ENCODE results near the gene FBLN2.

Gene FBLN2

DNA sequence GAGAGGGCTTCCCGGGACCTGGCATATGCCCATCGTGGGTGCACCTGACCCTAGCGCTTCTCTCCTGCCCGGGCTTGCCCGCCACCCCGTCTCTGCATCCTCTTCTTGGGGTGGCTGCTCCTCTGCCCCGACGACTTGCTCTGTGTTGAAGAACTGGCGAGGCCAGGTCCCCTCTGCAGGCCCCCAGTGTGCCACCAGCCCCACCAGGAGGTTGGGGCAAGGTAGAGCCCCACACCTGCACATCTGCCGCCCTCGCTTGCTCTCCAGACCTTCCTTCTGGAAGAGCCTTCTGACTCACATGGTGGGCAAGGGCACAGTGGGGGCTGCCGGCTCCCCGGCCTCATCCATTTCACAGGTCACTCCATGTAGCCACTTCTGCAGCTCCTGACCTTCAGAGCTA is 84.3 kb downstream of the FBLN2 start:
- WGBS, 2 donors (ENCODE audit: extremely low coverage in 2 of 2, insufficient read length in 2 of 2, insufficient replicate concordance in 1 of 2) = no CpG with 5 or more reads among the region's 13 CpGs
- Histone ChIP-seq H3K36me3 (replicated peaks in 1 of 2; ENCODE audit: control insufficient read depth in 2 of 2, insufficient read depth in 2 of 2, low read length in 2 of 2) (no peaks in the 10 kb centered on the region), H2BK120ac (ENCODE audit: low read depth, low read length) (no peak overlapping the region), H4K8ac (ENCODE audit: low read depth, low read length) (no peak overlapping the region), H4K91ac (ENCODE audit: low read depth, low read length, poor library complexity) (no peak overlapping the region), H2BK15ac (ENCODE audit: low read length) (no peak overlapping the region), H3K9ac (ENCODE audit: low read depth, low read length, poor library complexity) (no peak overlapping the region), H3K23ac (ENCODE audit: low read depth, low read length, poor library complexity) (no peak overlapping the region), H3K9me3 (replicated peaks in 1 of 2; ENCODE audit: control insufficient read depth in 2 of 2, insufficient read depth in 1 of 2, low read depth in 1 of 2, low read length in 2 of 2) (no peaks in the 10 kb centered on the region), H3K27ac (replicated peaks; ENCODE audit: low read length) (no peak overlapping the region), H3K14ac (ENCODE audit: low read length) (no peak overlapping the region), H3K4ac (ENCODE audit: low read length) (no peak overlapping the region), H2BK5ac (ENCODE audit: low read length) (no peak overlapping the region), H2AFZ (ENCODE audit: low read length) (no peak overlapping the region), H2AK5ac (ENCODE audit: low read depth, low read length) (peak overlapping the region; percentile 51), H3K18ac (ENCODE audit: low read length) (peak overlapping the region; percentile 41), H2BK12ac (ENCODE audit: low read length) (no peak overlapping the region), H3K4me3 (ENCODE audit: low read length in 2 of 2) (no peak overlapping the region), H3K4me2 (ENCODE audit: insufficient read depth, low read length, poor library complexity, severe bottlenecking) (no peak overlapping the region), H3K4me1 (ENCODE audit: control insufficient read depth in 2 of 2, insufficient read depth in 1 of 2, low read depth in 1 of 2, low read length in 2 of 2) (peaks cover 4 to 6% of the 10 kb centered on the region in 2 donors), H3K79me1 (ENCODE audit: low read depth, low read length) (no peaks in the 10 kb centered on the region), H3K27me3 (ENCODE audit: control insufficient read depth in 3 of 3, insufficient read depth in 3 of 3, low read depth in 1 of 3, low read length in 3 of 3) (peaks cover 0 to 3% (median 0%) of the 10 kb centered on the region in 3 experiments)
- DNase-seq (ENCODE audit: low spot score) = no peak

DNA sequence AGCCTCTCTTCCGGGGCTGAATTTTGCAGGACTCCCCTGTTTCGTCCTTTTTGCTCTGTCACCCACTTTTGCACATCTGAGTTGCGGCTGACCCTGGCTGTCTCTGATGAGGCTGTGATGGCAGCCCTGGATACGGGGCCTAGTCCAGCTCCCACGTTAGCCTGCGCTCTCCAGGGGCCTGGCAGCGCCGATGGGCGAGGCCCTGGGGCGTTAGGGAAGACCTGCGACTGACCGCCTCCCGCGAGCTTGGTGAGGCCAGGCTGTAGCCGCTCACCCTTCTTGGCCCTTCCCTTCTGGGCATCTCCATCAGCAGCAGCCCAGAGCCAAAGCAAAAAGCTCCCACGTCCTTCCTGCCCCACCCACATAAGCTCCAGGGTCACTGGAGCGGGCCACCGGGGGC is 85.2 kb downstream of the FBLN2 start:
- no peak overlapping the region for H3K14ac ChIP-seq (ENCODE audit: low read length)
- no peak overlapping the region for H3K4me3 ChIP-seq (ENCODE audit: low read length in 2 of 2)
- no peaks in the 10 kb centered on the region for H3K79me1 ChIP-seq (ENCODE audit: low read depth, low read length)
- no peaks in the 10 kb centered on the region for H3K36me3 ChIP-seq (replicated peaks in 1 of 2; ENCODE audit: control insufficient read depth in 2 of 2, insufficient read depth in 2 of 2, low read length in 2 of 2)
- H2BK15ac ChIP-seq (ENCODE audit: low read length) = peak overlapping the region; percentile 40
- H3K9ac ChIP-seq (ENCODE audit: low read depth, low read length, poor library complexity) = no peak overlapping the region
- H3K4me1 ChIP-seq (ENCODE audit: control insufficient read depth in 2 of 2, insufficient read depth in 1 of 2, low read depth in 1 of 2, low read length in 2 of 2) = peaks cover 4 to 6% of the 10 kb centered on the region in 2 donors
- H2AK5ac ChIP-seq (ENCODE audit: low read depth, low read length) = no peak overlapping the region
- H3K4ac ChIP-seq (ENCODE audit: low read length) = no peak overlapping the region
- DNase-seq (ENCODE audit: low spot score) = no peak
- H3K9me3 ChIP-seq (replicated peaks in 1 of 2; ENCODE audit: control insufficient read depth in 2 of 2, insufficient read depth in 1 of 2, low read depth in 1 of 2, low read length in 2 of 2) = no peaks in the 10 kb centered on the region
- no peak overlapping the region for H3K23ac ChIP-seq (ENCODE audit: low read depth, low read length, poor library complexity)
- peak overlapping the region; percentile 90 for H3K18ac ChIP-seq (ENCODE audit: low read length)
- H3K27ac ChIP-seq (replicated peaks; ENCODE audit: low read length) = no peak overlapping the region
- peaks cover 0 to 3% (median 0%) of the 10 kb centered on the region in 3 experiments for H3K27me3 ChIP-seq (ENCODE audit: control insufficient read depth in 3 of 3, insufficient read depth in 3 of 3, low read depth in 1 of 3, low read length in 3 of 3)
- no CpG with 5 or more reads among the region's 18 CpGs for whole genome bisulfite sequencing, 2 donors (ENCODE audit: extremely low coverage in 2 of 2, insufficient read length in 2 of 2, insufficient replicate concordance in 1 of 2)
- H2AFZ ChIP-seq (ENCODE audit: low read length) = no peak overlapping the region
- no peak overlapping the region for H2BK12ac ChIP-seq (ENCODE audit: low read length)
- H3K4me2 ChIP-seq (ENCODE audit: insufficient read depth, low read length, poor library complexity, severe bottlenecking) = no peak overlapping the region
- H2BK120ac ChIP-seq (ENCODE audit: low read depth, low read length) = peak overlapping the region; percentile 77
- peak overlapping the region; percentile 55 for H2BK5ac ChIP-seq (ENCODE audit: low read length)
- H4K91ac ChIP-seq (ENCODE audit: low read depth, low read length, poor library complexity) = peak overlapping the region; percentile 34
- H4K8ac ChIP-seq (ENCODE audit: low read depth, low read length) = no peak overlapping the region

DNA sequence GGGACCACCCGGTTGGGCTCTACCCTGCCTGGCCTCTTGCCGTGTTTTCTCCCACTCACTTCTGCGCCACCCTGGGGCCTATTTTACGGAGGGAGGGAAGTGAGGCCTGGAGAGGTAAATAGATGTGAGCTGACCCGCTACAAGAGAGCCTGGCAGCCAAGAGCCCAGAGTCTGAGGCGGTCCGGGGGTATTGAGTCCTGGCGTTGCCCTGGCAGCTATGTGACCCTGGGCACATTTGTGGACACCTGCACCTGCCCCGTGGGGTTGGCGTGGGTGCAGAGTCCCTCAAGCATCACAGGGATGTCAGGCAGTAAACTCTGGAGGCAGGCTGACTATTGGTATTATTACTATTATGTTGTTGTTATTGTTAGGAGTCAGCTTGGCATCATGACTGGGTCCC is 85.7 kb downstream of the FBLN2 start:
- peak overlapping the region; percentile 39 for H3K18ac ChIP-seq (ENCODE audit: low read length)
- H3K27ac ChIP-seq (replicated peaks; ENCODE audit: low read length) = no peak overlapping the region
- H2BK12ac ChIP-seq (ENCODE audit: low read length) = no peak overlapping the region
- no peaks in the 10 kb centered on the region for H3K79me1 ChIP-seq (ENCODE audit: low read depth, low read length)
- H3K4me3 ChIP-seq (ENCODE audit: low read length in 2 of 2) = no peak overlapping the region
- peak overlapping the region; percentile 55 for H2BK5ac ChIP-seq (ENCODE audit: low read length)
- H2AFZ ChIP-seq (ENCODE audit: low read length) = no peak overlapping the region
- no peak overlapping the region for H2AK5ac ChIP-seq (ENCODE audit: low read depth, low read length)
- peak overlapping the region; percentile 63 for H3K9ac ChIP-seq (ENCODE audit: low read depth, low read length, poor library complexity)
- H3K27me3 ChIP-seq (ENCODE audit: control insufficient read depth in 3 of 3, insufficient read depth in 3 of 3, low read depth in 1 of 3, low read length in 3 of 3) = peaks cover 0 to 3% (median 0%) of the 10 kb centered on the region in 3 experiments
- WGBS, 2 donors (ENCODE audit: extremely low coverage in 2 of 2, insufficient read length in 2 of 2, insufficient replicate concordance in 1 of 2) = no CpG with 5 or more reads among the region's 10 CpGs
- no peak overlapping the region for H4K8ac ChIP-seq (ENCODE audit: low read depth, low read length)
- H3K4ac ChIP-seq (ENCODE audit: low read length) = no peak overlapping the region
- no peaks in the 10 kb centered on the region for H3K9me3 ChIP-seq (replicated peaks in 1 of 2; ENCODE audit: control insufficient read depth in 2 of 2, insufficient read depth in 1 of 2, low read depth in 1 of 2, low read length in 2 of 2)
- H2BK15ac ChIP-seq (ENCODE audit: low read length) = no peak overlapping the region
- H3K14ac ChIP-seq (ENCODE audit: low read length) = peak overlapping the region; percentile 84
- peaks cover 4 to 6% of the 10 kb centered on the region in 2 donors for H3K4me1 ChIP-seq (ENCODE audit: control insufficient read depth in 2 of 2, insufficient read depth in 1 of 2, low read depth in 1 of 2, low read length in 2 of 2)
- H3K4me2 ChIP-seq (ENCODE audit: insufficient read depth, low read length, poor library complexity, severe bottlenecking) = no peak overlapping the region
- H2BK120ac ChIP-seq (ENCODE audit: low read depth, low read length) = peak overlapping the region; percentile 77
- DNase-seq (ENCODE audit: low spot score) = no peak
- no peaks in the 10 kb centered on the region for H3K36me3 ChIP-seq (replicated peaks in 1 of 2; ENCODE audit: control insufficient read depth in 2 of 2, insufficient read depth in 2 of 2, low read length in 2 of 2)
- no peak overlapping the region for H4K91ac ChIP-seq (ENCODE audit: low read depth, low read length, poor library complexity)
- H3K23ac ChIP-seq (ENCODE audit: low read depth, low read length, poor library complexity) = no peak overlapping the region

DNA sequence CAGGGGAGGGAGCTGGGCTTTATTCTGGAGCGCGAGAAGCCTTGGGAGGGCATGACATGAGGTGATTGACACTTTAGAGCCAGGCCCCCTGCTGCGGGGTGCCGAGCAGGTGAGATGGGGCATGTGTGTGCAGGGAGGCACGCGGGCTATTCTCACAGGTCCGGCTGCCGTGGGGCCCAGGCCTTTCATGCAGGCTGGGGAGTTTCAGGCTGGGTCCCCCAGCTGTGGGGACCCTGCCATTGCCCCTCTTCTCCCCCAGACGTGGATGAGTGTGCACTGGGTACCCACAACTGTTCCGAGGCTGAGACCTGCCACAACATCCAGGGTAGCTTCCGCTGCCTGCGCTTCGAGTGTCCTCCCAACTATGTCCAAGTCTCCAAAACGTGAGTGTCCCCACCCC is 87.3 kb downstream of the FBLN2 start:
- H3K18ac ChIP-seq (ENCODE audit: low read length) = peak overlapping the region; percentile 5
- H2BK5ac ChIP-seq (ENCODE audit: low read length) = no peak overlapping the region
- no peak overlapping the region for H3K4me2 ChIP-seq (ENCODE audit: insufficient read depth, low read length, poor library complexity, severe bottlenecking)
- H3K79me1 ChIP-seq (ENCODE audit: low read depth, low read length) = no peaks in the 10 kb centered on the region
- H3K14ac ChIP-seq (ENCODE audit: low read length) = no peak overlapping the region
- no peak overlapping the region for H2BK15ac ChIP-seq (ENCODE audit: low read length)
- DNase-seq (ENCODE audit: low spot score) = no peak
- H2BK12ac ChIP-seq (ENCODE audit: low read length) = no peak overlapping the region
- H2AFZ ChIP-seq (ENCODE audit: low read length) = no peak overlapping the region
- H2BK120ac ChIP-seq (ENCODE audit: low read depth, low read length) = no peak overlapping the region
- H3K4me1 ChIP-seq (ENCODE audit: control insufficient read depth in 2 of 2, insufficient read depth in 1 of 2, low read depth in 1 of 2, low read length in 2 of 2) = peaks cover 4 to 6% of the 10 kb centered on the region in 2 donors
- no peak overlapping the region for H3K27ac ChIP-seq (replicated peaks; ENCODE audit: low read length)
- H3K4me3 ChIP-seq (ENCODE audit: low read length in 2 of 2) = no peak overlapping the region
- H3K27me3 ChIP-seq (ENCODE audit: control insufficient read depth in 3 of 3, insufficient read depth in 3 of 3, low read depth in 1 of 3, low read length in 3 of 3) = peaks cover 0 to 3% (median 0%) of the 10 kb centered on the region in 3 experiments
- no peak overlapping the region for H4K8ac ChIP-seq (ENCODE audit: low read depth, low read length)
- H4K91ac ChIP-seq (ENCODE audit: low read depth, low read length, poor library complexity) = no peak overlapping the region
- H3K4ac ChIP-seq (ENCODE audit: low read length) = no peak overlapping the region
- no CpG with 5 or more reads among the region's 14 CpGs for WGBS, 2 donors (ENCODE audit: extremely low coverage in 2 of 2, insufficient read length in 2 of 2, insufficient replicate concordance in 1 of 2)
- no peak overlapping the region for H3K23ac ChIP-seq (ENCODE audit: low read depth, low read length, poor library complexity)
- peak overlapping the region; percentile 3 for H3K9ac ChIP-seq (ENCODE audit: low read depth, low read length, poor library complexity)
- H3K9me3 ChIP-seq (replicated peaks in 1 of 2; ENCODE audit: control insufficient read depth in 2 of 2, insufficient read depth in 1 of 2, low read depth in 1 of 2, low read length in 2 of 2) = no peaks in the 10 kb centered on the region
- H2AK5ac ChIP-seq (ENCODE audit: low read depth, low read length) = peak overlapping the region; percentile 22
- no peaks in the 10 kb centered on the region for H3K36me3 ChIP-seq (replicated peaks in 1 of 2; ENCODE audit: control insufficient read depth in 2 of 2, insufficient read depth in 2 of 2, low read length in 2 of 2)

Data from neuronal stem cell (in vitro differentiated cells).